PC-9 (cell line): ENCODE results near the gene SHROOM2. TPM values are rescaled to one million over a fixed set of nuclear protein-coding genes. Genes with fewer than 3 reads are reported as not detected.

ENCODE experiments used
- BruUV-seq: library from RNA; stranded (reverse); fragments of 400-500 nt; replicated peaks from 2 replicates; lab custom pipeline; 2021; lab: Mats Ljungman, UMichigan
- CTCF ChIA-PET: fragments of 300-600 bp; sonication (Branson Sonifier 250); formaldehyde crosslinking; loops from one replicate; lab custom pipeline; 2022; ENCODE audit warnings: antibody characterized with exemption; lab: Charles Lee
- POLR2A ChIA-PET: fragments of 300-600 bp; sonication (Branson Sonifier 250); formaldehyde crosslinking; loops from one replicate; lab custom pipeline; 2022; ENCODE audit warnings: antibody characterized with exemption; ENCODE audit not compliant: unreplicated experiment; lab: Charles Lee
- DNase-seq, 2 experiments: peaks; one replicate each; pipeline versions ENCODE4 v3.0.0 to v3.0.0-alpha.2; 2015 to 2022; ENCODE audit warnings: mixed read lengths in 1 of 2
- H2AFZ ChIP-seq: fragments of 200-600 bp; sonication (generic); 2 replicates; pipeline ENCODE4 v1.8.1; 2017; ENCODE audit warnings: antibody characterized with exemption
- H3F3A ChIP-seq: fragments of 200-600 bp; sonication (generic); 2 replicates; pipeline ENCODE4 v1.8.1; 2017; ENCODE audit warnings: antibody characterized with exemption, mild to moderate bottlenecking, low read depth; ENCODE audit not compliant: insufficient read depth
- H3K27ac ChIP-seq: fragments of 200-600 bp; sonication (generic); 2 replicates; pipeline ENCODE4 v1.6.1; 2016; ENCODE audit warnings: mixed run types
- H3K27me3 ChIP-seq: fragments of 200-600 bp; sonication (generic); 2 replicates; pipeline ENCODE4 v1.6.1; 2016; ENCODE audit warnings: low read depth, mixed run types; ENCODE audit not compliant: insufficient read depth
- H3K36me3 ChIP-seq: fragments of 200-600 bp; sonication (generic); 2 replicates; pipeline ENCODE4 v1.6.1; 2016; ENCODE audit warnings: low read depth, mixed run types
- H3K4me1 ChIP-seq: fragments of 200-600 bp; sonication (generic); replicated peaks from 2 replicates; pipeline ENCODE4 v1.6.1; 2016; ENCODE audit warnings: mixed run types; ENCODE audit not compliant: insufficient read depth
- H3K4me2 ChIP-seq: fragments of 200-600 bp; sonication (generic); 2 replicates; pipeline ENCODE4 v1.6.1; 2017; ENCODE audit warnings: mixed run types
- H3K4me3 ChIP-seq: fragments of 200-600 bp; sonication (generic); 2 replicates; pipeline ENCODE4 v1.6.1; 2016; ENCODE audit warnings: mixed run types
- H3K79me2 ChIP-seq: fragments of 200-600 bp; sonication (generic); 2 replicates; pipeline ENCODE4 v1.6.1; 2017; ENCODE audit warnings: low read depth, mixed run types
- H3K9me2 ChIP-seq: fragments of 200-600 bp; sonication (generic); 2 replicates; pipeline ENCODE4 v1.8.1; 2017; ENCODE audit warnings: mild to moderate bottlenecking; ENCODE audit not compliant: insufficient read depth
- H3K9me3 ChIP-seq: fragments of 200-600 bp; sonication (generic); 2 replicates; pipeline ENCODE4 v1.8.1; 2016; ENCODE audit warnings: low read depth; ENCODE audit not compliant: insufficient read depth
- H4K20me1 ChIP-seq: fragments of 200-600 bp; sonication (generic); 2 replicates; pipeline ENCODE4 v1.8.1; 2017; ENCODE audit not compliant: insufficient read depth
- CTCF ChIP-seq: fragments of 200-600 bp; sonication (generic); conservative IDR thresholded peaks from 2 replicates; pipeline ENCODE4 v1.6.1; 2017; ENCODE audit warnings: mixed run types, antibody characterized with exemption, mild to moderate bottlenecking, moderate library complexity
- EZH2 ChIP-seq: fragments of 200-600 bp; sonication (generic); IDR thresholded peaks from 2 replicates; pipeline ENCODE4 v1.8.0; 2017; ENCODE audit warnings: antibody characterized with exemption, low read depth
- intact Hi-C: fragments of 100-400 bp; cut with micrococcal nuclease; formaldehyde crosslinking; loops from one replicate; pipeline ENCODE4 v1.10.0; 2022; ENCODE audit not compliant: unreplicated experiment
- total RNA-seq: library from RNA; stranded (reverse); gene quantifications from 2 replicates; pipeline ENCODE4 v1.2.3, GENCODE V29; 2021

Gene SHROOM2
- total RNA-seq, 1 experiment from 2014 or later = 0.17 TPM

GRCh38 chrX:9772943-9773342 lies 13.3 kb upstream of the SHROOM2 start:
- Histone ChIP-seq H3K27ac (no peak overlapping the region), H3K27me3 (peaks cover 26% of the 10 kb centered on the region; the same call in 1 of the 2 replicates), H4K20me1 (no peaks in the 10 kb centered on the region), H3K79me2 (no peaks in the 10 kb centered on the region), H3K9me3 (no peaks in the 10 kb centered on the region), H3K4me3 (no peak overlapping the region), H3K4me1 (no peaks in the 10 kb centered on the region), H3K36me3 (no peaks in the 10 kb centered on the region), H3F3A (no peaks in the 10 kb centered on the region), H2AFZ (no peak overlapping the region), H3K9me2 (no peaks in the 10 kb centered on the region), H3K4me2 (no peak overlapping the region)
- DNase-seq = no peak
- no peak for TF ChIP-seq EZH2
- no peak for TF ChIP-seq CTCF
- ChIA-PET POLR2A (no interaction called here), CTCF (no interaction called here)
- BruUV-seq = no TSS peak
- intact Hi-C loops = no loop called here

GRCh38 chrX:9775930-9776329 lies 10.3 kb upstream of the SHROOM2 start:
- POLR2A ChIA-PET = no interaction called here
- no peak for DNase-seq
- intact Hi-C loops = no loop called here
- Histone ChIP-seq H3K4me1 (no peaks in the 10 kb centered on the region), H3K4me2 (no peak overlapping the region), H3F3A (no peaks in the 10 kb centered on the region), H3K9me3 (no peaks in the 10 kb centered on the region), H4K20me1 (no peaks in the 10 kb centered on the region), H3K79me2 (no peaks in the 10 kb centered on the region), H3K27me3 (peaks cover 26% of the 10 kb centered on the region; the same call in 1 of the 2 replicates), H3K9me2 (no peaks in the 10 kb centered on the region), H3K27ac (no peak overlapping the region), H3K4me3 (no peak overlapping the region), H3K36me3 (no peaks in the 10 kb centered on the region), H2AFZ (no peak overlapping the region)
- TF ChIP-seq CTCF (no peak), EZH2 (no peak)
- BruUV-seq = no TSS peak
- CTCF ChIA-PET = no interaction called here

GRCh38 chrX:9781941-9782340 lies 4.3 kb upstream of the SHROOM2 start:
- H2AFZ ChIP-seq = no peak overlapping the region
- H3K9me2 ChIP-seq = no peaks in the 10 kb centered on the region
- H4K20me1 ChIP-seq = no peaks in the 10 kb centered on the region
- H3K4me1 ChIP-seq = no peaks in the 10 kb centered on the region
- BruUV-seq = no TSS peak
- no peaks in the 10 kb centered on the region for H3K27me3 ChIP-seq
- no peak overlapping the region for H3K4me3 ChIP-seq
- H3K36me3 ChIP-seq = no peaks in the 10 kb centered on the region
- no peak overlapping the region for H3K27ac ChIP-seq
- ChIA-PET CTCF (no interaction called here), POLR2A (no interaction called here)
- no peaks in the 10 kb centered on the region for H3F3A ChIP-seq
- TF ChIP-seq EZH2 = no peak
- TF ChIP-seq CTCF = no peak
- H3K79me2 ChIP-seq = no peaks in the 10 kb centered on the region
- intact Hi-C loops = no loop called here
- H3K9me3 ChIP-seq = no peaks in the 10 kb centered on the region
- DNase-seq = no peak
- 0 out of 2 replicates have a peak overlapping the region, but pooled peaks have one; percentile 4 for H3K4me2 ChIP-seq
